ENCODE measurements around the gene NDUFB8. TPM values are rescaled to one million over a fixed set of nuclear protein-coding genes. Genes with fewer than 3 reads are reported as not detected.

Gene NDUFB8
- polyA plus RNA-seq, 4 donors = 186 to 484 (median 406) TPM

DNA sequence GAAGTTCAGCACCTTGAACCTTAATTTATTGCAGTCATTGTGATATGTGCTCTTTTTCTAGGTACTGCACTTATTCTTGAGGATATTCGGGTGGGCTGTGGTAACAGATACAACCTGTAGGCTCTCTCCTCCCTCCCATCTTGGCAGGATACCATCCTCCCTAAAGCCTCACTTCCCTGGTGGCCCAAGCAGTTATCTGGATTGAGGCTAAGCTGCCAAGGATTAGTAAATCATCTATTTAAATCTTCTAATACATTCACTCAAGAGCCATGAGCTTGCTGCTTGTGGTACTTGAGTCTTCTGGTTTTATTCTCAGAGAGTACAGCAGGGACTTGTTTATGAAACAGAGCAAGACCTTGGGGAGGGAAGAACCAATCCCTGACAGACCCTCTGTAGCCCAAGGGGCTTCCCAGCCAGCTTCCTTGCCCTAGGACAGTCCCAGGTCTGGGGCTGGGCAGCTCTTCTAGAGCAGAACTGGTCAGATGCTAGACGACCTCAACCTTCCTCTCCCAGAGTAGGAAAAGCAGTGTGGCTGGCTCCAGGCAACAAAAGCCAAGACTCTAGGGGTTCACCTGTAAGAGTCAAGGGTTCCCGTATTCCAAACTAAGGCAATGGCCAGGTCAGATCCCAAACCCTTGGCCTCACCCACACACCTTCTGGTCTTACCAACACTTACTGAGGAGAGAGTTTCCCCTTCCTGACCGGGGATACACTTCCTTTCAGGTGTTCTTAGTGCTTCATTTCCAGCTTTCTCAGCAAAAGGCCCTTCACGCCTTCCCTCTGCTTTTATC, 45.6 kb downstream of the NDUFB8 start:
- 77 to 81% (median 78%) methylated on average over 5 of the region's 5 CpGs for WGBS, 3 donors
- Histone ChIP-seq H3K27me3 (ENCODE audit: control insufficient read depth in 3 of 3, insufficient read depth in 3 of 3, low read length in 3 of 3) (peaks cover 0 to 23% (median 5%) of the 10 kb centered on the region in 3 donors), H3K9me3 (ENCODE audit: control insufficient read depth in 2 of 2, insufficient read depth in 1 of 2, low read depth in 1 of 2, low read length in 1 of 2) (no peaks in the 10 kb centered on the region), H3K4me3 (ENCODE audit: low read depth in 1 of 3, low read length in 3 of 3) (no peak overlapping the region), H3K36me3 (ENCODE audit: control insufficient read depth in 3 of 3, insufficient read depth in 2 of 3, low read depth in 1 of 3, low read length in 3 of 3) (peaks cover 0 to 25% (median 4%) of the 10 kb centered on the region in 3 donors), H3K4me1 (ENCODE audit: control insufficient read depth in 3 of 3, insufficient read depth in 2 of 3, low read depth in 1 of 3, low read length in 2 of 3) (peaks cover 0 to 35% (median 0%) of the 10 kb centered on the region in 3 donors), H3K27ac (ENCODE audit: low read depth in 1 of 3, low read length in 2 of 3) (no peak overlapping the region)
- no peak for DNase-seq
- no peak for FAIRE-seq

- Histone ChIP-seq H3K4me1 (ENCODE audit: control insufficient read depth in 3 of 3, insufficient read depth in 2 of 3, low read depth in 1 of 3, low read length in 2 of 3) (peaks cover 0 to 36% (median 0%) of the 10 kb centered on the region in 3 donors), H3K27me3 (ENCODE audit: control insufficient read depth in 3 of 3, insufficient read depth in 3 of 3, low read length in 3 of 3) (peaks cover 0 to 23% (median 6%) of the 10 kb centered on the region in 3 donors), H3K4me3 (ENCODE audit: low read depth in 1 of 3, low read length in 3 of 3) (no peak overlapping the region), H3K27ac (ENCODE audit: low read depth in 1 of 3, low read length in 2 of 3) (no peak overlapping the region), H3K9me3 (ENCODE audit: control insufficient read depth in 2 of 2, insufficient read depth in 1 of 2, low read depth in 1 of 2, low read length in 1 of 2) (no peaks in the 10 kb centered on the region), H3K36me3 (ENCODE audit: control insufficient read depth in 3 of 3, insufficient read depth in 2 of 3, low read depth in 1 of 3, low read length in 3 of 3) (peaks cover 0 to 14% (median 1%) of the 10 kb centered on the region in 3 donors)
- 20 to 39% (median 31%) methylated on average over 5 of the region's 5 CpGs for WGBS, 3 donors
- FAIRE-seq (no peak), DNase-seq (no peak)
These were observed 46.9 kb downstream of the NDUFB8 start for GRCh38 chr10:100482834-100483185.

DNA sequence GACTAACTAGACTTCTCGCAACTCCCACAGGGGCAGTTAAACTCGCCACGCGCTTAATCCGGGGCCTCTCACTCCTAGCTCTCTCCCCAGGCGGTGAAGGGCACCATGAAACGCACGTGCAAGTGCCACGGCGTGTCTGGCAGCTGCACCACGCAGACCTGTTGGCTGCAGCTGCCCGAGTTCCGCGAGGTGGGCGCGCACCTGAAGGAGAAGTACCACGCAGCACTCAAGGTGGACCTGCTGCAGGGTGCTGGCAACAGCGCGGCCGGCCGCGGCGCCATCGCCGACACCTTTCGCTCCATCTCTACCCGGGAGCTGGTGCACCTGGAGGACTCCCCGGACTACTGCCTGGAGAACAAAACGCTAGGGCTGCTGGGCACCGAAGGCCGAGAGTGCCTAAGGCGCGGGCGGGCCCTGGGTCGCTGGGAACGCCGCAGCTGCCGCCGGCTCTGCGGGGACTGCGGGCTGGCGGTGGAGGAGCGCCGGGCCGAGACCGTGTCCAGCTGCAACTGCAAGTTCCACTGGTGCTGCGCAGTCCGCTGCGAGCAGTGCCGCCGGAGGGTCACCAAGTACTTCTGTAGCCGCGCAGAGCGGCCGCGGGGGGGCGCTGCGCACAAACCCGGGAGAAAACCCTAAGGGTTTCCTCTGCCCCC, 47.4 kb downstream of the NDUFB8 start:
- peaks cover 0 to 9% (median under 1%) of the 10 kb centered on the region in 3 donors for H3K36me3 ChIP-seq (ENCODE audit: control insufficient read depth in 3 of 3, insufficient read depth in 2 of 3, low read depth in 1 of 3, low read length in 3 of 3)
- no peak for FAIRE-seq
- H3K4me1 ChIP-seq (ENCODE audit: control insufficient read depth in 3 of 3, insufficient read depth in 2 of 3, low read depth in 1 of 3, low read length in 2 of 3) = peaks cover 0 to 36% (median 0%) of the 10 kb centered on the region in 3 donors
- peaks cover 0 to 23% (median 6%) of the 10 kb centered on the region in 3 donors for H3K27me3 ChIP-seq (ENCODE audit: control insufficient read depth in 3 of 3, insufficient read depth in 3 of 3, low read length in 3 of 3)
- H3K27ac ChIP-seq (ENCODE audit: low read depth in 1 of 3, low read length in 2 of 3) = no peak overlapping the region
- no peaks in the 10 kb centered on the region for H3K9me3 ChIP-seq (ENCODE audit: control insufficient read depth in 2 of 2, insufficient read depth in 1 of 2, low read depth in 1 of 2, low read length in 1 of 2)
- peak overlapping the region; percentile 38 to 40 (median 39) for H3K4me3 ChIP-seq (ENCODE audit: low read depth in 1 of 3, low read length in 3 of 3)
- 0 to 1% (median 1%) methylated on average over 49 to 59 of the region's 59 CpGs for WGBS, 3 donors
- peak; percentile 57 to 90 for DNase-seq

DNA sequence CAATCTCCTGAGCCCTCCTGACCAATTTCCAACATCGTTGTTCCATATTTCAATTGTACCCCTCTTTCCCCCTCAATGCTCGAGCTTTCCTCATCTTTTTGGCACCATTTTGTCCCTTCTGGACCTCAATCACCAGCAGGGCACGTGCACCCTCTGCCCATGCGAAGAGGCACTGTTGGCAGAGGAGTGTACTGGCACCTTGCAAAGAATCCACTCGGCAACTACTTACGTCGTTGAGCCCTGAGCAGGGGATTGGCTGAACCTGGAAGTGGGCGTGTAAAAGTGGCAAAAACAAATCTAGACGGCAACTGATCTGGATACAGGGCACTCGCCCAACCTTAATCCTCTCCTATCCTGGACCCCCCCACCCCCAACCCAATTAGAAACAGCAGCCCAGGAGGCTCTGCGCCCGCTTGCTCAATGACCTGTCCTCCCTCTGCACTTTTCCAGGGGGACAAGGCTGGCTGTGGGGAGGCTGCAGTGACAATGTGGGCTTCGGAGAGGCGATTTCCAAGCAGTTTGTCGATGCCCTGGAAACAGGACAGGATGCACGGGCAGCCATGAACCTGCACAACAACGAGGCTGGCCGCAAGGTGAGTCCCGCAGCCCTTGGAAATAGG, 48.1 kb downstream of the NDUFB8 start:
- no peak for FAIRE-seq
- 1 to 3% (median 2%) methylated on average over 19 of the region's 19 CpGs for WGBS, 3 donors

GRCh38 chr10:100480002-100480401, 49.7 kb downstream of the NDUFB8 start:
- Histone ChIP-seq H3K36me3 (ENCODE audit: control insufficient read depth in 3 of 3, insufficient read depth in 2 of 3, low read depth in 1 of 3, low read length in 3 of 3) (no peaks in the 10 kb centered on the region), H3K27me3 (ENCODE audit: control insufficient read depth in 3 of 3, insufficient read depth in 3 of 3, low read length in 3 of 3) (peaks cover 0 to 23% (median 6%) of the 10 kb centered on the region in 3 donors), H3K9me3 (ENCODE audit: control insufficient read depth in 2 of 2, insufficient read depth in 1 of 2, low read depth in 1 of 2, low read length in 1 of 2) (no peaks in the 10 kb centered on the region), H3K4me1 (ENCODE audit: control insufficient read depth in 3 of 3, insufficient read depth in 2 of 3, low read depth in 1 of 3, low read length in 2 of 3) (peaks cover 0 to 36% (median 0%) of the 10 kb centered on the region in 3 donors), H3K4me3 (ENCODE audit: low read depth in 1 of 3, low read length in 3 of 3) (no peak overlapping the region), H3K27ac (ENCODE audit: low read depth in 1 of 3, low read length in 2 of 3) (no peak overlapping the region)
- WGBS, 3 donors = 73 to 86% (median 74%) methylated on average over 2 of the region's 2 CpGs
- FAIRE-seq (no peak), DNase-seq (peak in 1 of 2 donors; percentile 11)

More for the DNA sequence above, 48.1 kb downstream of the NDUFB8 start:
- peak overlapping the region in 2 of 3 donors; percentile 39 to 40 for H3K4me3 ChIP-seq (ENCODE audit: low read depth in 1 of 3, low read length in 3 of 3)
- H3K27ac ChIP-seq (ENCODE audit: low read depth in 1 of 3, low read length in 2 of 3) = no peak overlapping the region
- H3K9me3 ChIP-seq (ENCODE audit: control insufficient read depth in 2 of 2, insufficient read depth in 1 of 2, low read depth in 1 of 2, low read length in 1 of 2) = no peaks in the 10 kb centered on the region
- H3K27me3 ChIP-seq (ENCODE audit: control insufficient read depth in 3 of 3, insufficient read depth in 3 of 3, low read length in 3 of 3) = peaks cover 0 to 23% (median 6%) of the 10 kb centered on the region in 3 donors
- peak; percentile 90 to 92 for DNase-seq
- H3K4me1 ChIP-seq (ENCODE audit: control insufficient read depth in 3 of 3, insufficient read depth in 2 of 3, low read depth in 1 of 3, low read length in 2 of 3) = peaks cover 0 to 36% (median 0%) of the 10 kb centered on the region in 3 donors
- H3K36me3 ChIP-seq (ENCODE audit: control insufficient read depth in 3 of 3, insufficient read depth in 2 of 3, low read depth in 1 of 3, low read length in 3 of 3) = peaks cover 0 to 4% (median 0%) of the 10 kb centered on the region in 3 donors

GRCh38 chr10:100479037-100479436, 50.6 kb downstream of the NDUFB8 start:
- DNase-seq (peak; percentile 38 to 61), FAIRE-seq (no peak)
- Histone ChIP-seq H3K36me3 (ENCODE audit: control insufficient read depth in 3 of 3, insufficient read depth in 2 of 3, low read depth in 1 of 3, low read length in 3 of 3) (no peaks in the 10 kb centered on the region), H3K4me1 (ENCODE audit: control insufficient read depth in 3 of 3, insufficient read depth in 2 of 3, low read depth in 1 of 3, low read length in 2 of 3) (peaks cover 0 to 34% (median 0%) of the 10 kb centered on the region in 3 donors), H3K9me3 (ENCODE audit: control insufficient read depth in 2 of 2, insufficient read depth in 1 of 2, low read depth in 1 of 2, low read length in 1 of 2) (no peaks in the 10 kb centered on the region), H3K27me3 (ENCODE audit: control insufficient read depth in 3 of 3, insufficient read depth in 3 of 3, low read length in 3 of 3) (peaks cover 0 to 23% (median 6%) of the 10 kb centered on the region in 3 donors), H3K27ac (ENCODE audit: low read depth in 1 of 3, low read length in 2 of 3) (no peak overlapping the region), H3K4me3 (ENCODE audit: low read depth in 1 of 3, low read length in 3 of 3) (no peak overlapping the region)
- 7 to 30% (median 13%) methylated on average over 4 of the region's 4 CpGs for WGBS, 3 donors

DNA sequence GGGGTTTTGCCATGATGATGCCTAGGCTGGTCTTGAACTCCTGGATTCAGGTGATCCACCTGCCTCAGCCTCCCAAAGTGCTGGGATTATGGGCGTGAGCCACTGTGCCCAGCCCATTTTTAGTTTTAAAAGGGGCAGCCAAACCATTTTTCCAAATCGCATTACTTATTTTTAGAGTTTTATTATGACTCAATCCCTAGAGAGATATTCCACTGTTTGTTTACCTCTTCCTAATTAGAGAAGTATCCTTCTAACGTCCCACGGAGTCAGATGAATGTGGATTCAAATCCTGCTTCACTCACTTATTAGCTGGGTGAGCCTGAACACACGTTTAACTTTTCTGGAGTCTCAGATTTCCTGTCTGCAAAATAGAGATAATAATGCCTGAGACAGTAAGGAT, 51.7 kb downstream of the NDUFB8 start:
- no peaks in the 10 kb centered on the region for H3K36me3 ChIP-seq (ENCODE audit: control insufficient read depth in 3 of 3, insufficient read depth in 2 of 3, low read depth in 1 of 3, low read length in 3 of 3)
- H3K4me3 ChIP-seq (ENCODE audit: low read depth in 1 of 3, low read length in 3 of 3) = no peak overlapping the region
- WGBS, 3 donors = 26 to 34% (median 28%) methylated on average over 5 of the region's 5 CpGs
- DNase-seq (no peak), FAIRE-seq (no peak)
- peaks cover 0 to 24% (median 0%) of the 10 kb centered on the region in 3 donors for H3K4me1 ChIP-seq (ENCODE audit: control insufficient read depth in 3 of 3, insufficient read depth in 2 of 3, low read depth in 1 of 3, low read length in 2 of 3)
- H3K27me3 ChIP-seq (ENCODE audit: control insufficient read depth in 3 of 3, insufficient read depth in 3 of 3, low read length in 3 of 3) = peaks cover 0 to 19% (median 9%) of the 10 kb centered on the region in 3 donors
- H3K9me3 ChIP-seq (ENCODE audit: control insufficient read depth in 2 of 2, insufficient read depth in 1 of 2, low read depth in 1 of 2, low read length in 1 of 2) = no peaks in the 10 kb centered on the region
- no peak overlapping the region for H3K27ac ChIP-seq (ENCODE audit: low read depth in 1 of 3, low read length in 2 of 3)

Data from small intestine (tissue), 7 donors.